ENCODE measurements around the gene NCBP2L. TPM values are rescaled to one million over a fixed set of nuclear protein-coding genes. Genes with fewer than 3 reads are reported as not detected.

Gene NCBP2L
- total RNA-seq, 2 donors from 2014 or later: not detected

DNA sequence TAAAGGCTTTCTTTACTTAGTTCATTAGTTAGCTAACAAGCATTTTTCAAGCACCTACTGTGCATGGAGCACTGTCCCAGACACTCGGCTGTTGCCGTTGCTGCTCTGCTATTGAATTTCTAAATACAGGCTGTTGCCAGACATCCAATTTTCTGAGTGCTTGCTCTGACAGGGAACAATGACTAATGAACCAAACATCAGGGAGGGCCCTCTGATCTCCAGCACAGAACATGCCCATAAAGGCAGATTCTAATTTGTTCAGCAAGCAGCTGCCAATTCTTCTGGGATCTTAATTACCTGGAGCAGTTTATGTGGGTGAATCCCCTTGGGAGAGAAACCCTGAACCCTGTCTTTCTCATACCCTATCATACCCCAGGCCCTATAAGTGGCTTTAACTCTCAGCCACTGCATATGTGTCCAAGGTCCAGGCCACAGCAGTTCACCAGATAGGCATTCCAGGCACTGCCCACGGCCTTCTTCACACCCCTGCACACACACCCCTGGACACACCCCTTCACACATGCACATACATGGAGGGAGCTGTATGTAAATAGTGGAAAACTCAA is 29.9 kb upstream of the NCBP2L start:
- no peak for DNase-seq (ENCODE audit: low spot score in 2 of 2)
- H3K27ac Mint-ChIP-seq: no peak overlapping the region
- ATAC-seq: no peak
- H3K36me3 Mint-ChIP-seq: no peaks in the 10 kb centered on the region
- no peaks in the 10 kb centered on the region for H3K9me3 Mint-ChIP-seq

DNA sequence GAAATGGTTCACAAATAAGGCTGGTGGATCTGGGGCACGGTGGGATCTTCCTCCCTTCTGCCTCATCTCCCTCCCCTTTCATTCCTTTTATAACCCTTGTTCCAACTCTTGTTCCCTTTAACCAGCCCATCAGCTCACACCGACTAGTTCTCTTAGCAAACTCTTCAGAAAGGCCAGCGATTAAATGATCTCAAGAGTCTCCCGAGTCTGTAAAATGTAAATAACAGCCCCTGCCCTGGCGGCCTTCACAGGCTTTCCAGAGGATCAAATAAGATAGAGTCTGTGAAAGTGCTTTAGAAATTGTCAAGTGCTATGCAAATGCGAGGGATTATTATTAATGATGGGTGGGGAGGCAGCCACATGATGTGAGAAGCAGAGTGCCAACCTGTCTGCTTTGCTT is 29.0 kb upstream of the NCBP2L start:
- Mint-ChIP-seq H3K27ac (no peak overlapping the region), H3K9me3 (no peaks in the 10 kb centered on the region), H3K36me3 (no peaks in the 10 kb centered on the region)
- ATAC-seq (no peak), DNase-seq (ENCODE audit: low spot score in 2 of 2) (no peak)

DNA sequence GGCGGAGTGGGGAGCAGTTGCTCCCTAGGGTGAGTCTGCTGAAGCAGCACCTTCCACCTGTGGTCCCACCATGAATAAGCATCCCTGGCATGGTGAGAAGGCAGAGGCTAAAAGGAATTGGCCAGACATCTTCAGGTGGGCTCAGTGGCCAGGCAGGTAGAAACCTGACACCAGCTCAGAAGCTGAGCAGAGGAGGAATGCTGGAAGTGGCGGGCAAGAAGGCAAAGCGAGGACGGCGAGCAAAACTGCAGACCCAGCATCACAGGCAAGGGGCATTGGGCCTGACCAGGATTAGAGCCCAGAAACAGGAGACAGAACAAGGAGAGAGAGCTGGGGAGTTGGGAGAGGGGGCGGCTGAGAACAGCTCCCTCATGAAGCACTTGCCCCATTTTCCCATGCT is 27.3 kb upstream of the NCBP2L start:
- ATAC-seq: no peak
- Mint-ChIP-seq H3K27ac (no peak overlapping the region), H3K9me3 (no peaks in the 10 kb centered on the region), H3K36me3 (no peaks in the 10 kb centered on the region)
- no peak for DNase-seq (ENCODE audit: low spot score in 2 of 2)

DNA sequence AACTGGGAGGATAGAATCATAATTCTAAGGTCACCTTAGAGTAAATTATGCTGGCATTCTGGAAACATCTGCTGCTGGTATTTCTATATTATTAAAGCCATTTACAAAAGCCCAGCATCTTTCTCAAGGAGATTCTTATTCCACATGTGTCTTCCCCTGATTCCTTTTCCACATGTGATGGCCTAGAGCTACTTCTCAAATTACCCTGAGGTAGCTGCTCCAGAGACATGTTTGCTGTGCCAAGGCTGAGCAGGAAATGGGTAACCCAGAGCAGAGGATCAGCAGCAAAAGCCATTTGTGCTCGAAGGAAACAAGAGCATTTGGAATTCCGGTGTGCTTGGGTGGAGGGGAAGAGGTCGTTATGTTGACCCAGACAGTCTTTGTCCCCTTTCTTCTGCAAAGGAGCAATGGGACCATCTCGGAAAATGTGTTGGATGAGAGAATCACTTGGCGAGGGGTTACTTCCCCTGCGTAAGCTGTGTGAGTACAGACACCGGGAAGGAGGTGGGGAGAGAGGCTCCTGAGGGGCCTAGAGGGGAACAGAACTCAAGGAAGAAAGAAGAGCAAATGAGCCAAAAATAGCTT is 26.6 kb upstream of the NCBP2L start:
- Mint-ChIP-seq H3K9me3 (no peaks in the 10 kb centered on the region), H3K27ac (no peak overlapping the region), H3K36me3 (no peaks in the 10 kb centered on the region)
- ATAC-seq (no peak), DNase-seq (ENCODE audit: low spot score in 2 of 2) (no peak)

DNA sequence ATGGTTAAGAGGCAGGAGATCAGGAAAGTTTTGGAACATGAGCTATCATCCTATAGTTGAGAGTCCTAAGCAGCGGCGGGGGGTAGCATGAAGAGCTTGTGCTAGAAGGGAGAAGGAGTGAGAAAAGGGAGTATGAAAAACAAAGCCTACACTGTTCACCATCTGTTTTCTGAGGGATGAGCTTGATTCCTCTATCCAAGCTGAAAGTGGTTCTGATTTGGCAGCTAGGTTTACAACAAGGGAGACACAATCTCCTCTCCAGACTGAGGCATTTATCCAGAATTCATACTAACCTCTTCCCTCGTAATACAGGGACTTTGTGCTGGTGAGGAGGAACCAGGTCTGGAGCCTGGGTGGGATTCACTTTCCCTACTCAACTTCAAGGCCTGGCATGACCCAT is 25.5 kb upstream of the NCBP2L start:
- no peaks in the 10 kb centered on the region for H3K9me3 Mint-ChIP-seq
- DNase-seq (ENCODE audit: low spot score in 2 of 2) (no peak), ATAC-seq (no peak)
- H3K36me3 Mint-ChIP-seq: no peaks in the 10 kb centered on the region
- no peak overlapping the region for H3K27ac Mint-ChIP-seq

DNA sequence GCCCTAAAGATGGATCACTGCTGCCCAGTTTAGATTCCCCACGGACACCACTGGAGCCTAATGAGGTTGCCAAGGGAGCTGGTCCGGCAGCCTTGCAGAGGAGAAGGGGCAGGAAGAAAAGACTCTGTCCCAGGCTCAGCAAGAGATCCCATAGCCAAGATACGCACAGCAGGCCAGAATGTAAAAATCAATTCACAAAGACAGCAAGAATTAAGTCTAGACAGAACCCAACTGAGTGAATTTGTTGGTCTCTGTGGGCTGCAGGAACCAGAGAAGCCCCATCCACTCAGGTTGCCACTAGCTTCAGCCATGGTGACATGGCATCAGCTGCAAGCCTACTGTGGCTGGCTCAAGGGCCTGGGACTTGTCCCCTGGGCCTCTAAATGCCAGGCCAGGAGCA is 24.8 kb upstream of the NCBP2L start:
- Mint-ChIP-seq H3K27ac (no peak overlapping the region), H3K36me3 (no peaks in the 10 kb centered on the region), H3K9me3 (no peaks in the 10 kb centered on the region)
- no peak for DNase-seq (ENCODE audit: low spot score in 2 of 2)
- ATAC-seq: no peak

DNA sequence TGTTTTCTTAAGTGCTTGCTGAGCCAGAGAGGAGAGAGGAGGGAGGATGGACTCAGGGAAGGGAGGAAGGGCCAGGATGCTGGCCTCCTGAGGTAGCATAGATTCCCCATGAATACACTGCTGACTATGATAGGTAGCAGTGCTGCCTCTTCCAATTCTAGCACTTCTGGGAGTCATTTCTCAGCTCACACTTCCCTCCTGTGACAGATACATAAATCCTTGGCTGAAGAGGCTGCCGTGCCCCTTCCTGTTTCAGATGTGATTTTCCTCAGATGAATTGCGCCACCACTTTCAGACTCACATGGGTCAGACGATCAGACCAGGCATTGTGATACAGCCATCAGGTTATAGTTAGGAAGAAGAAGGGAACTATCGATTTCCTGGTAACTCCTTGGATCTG is 24.3 kb upstream of the NCBP2L start:
- no peak for DNase-seq (ENCODE audit: low spot score in 2 of 2)

DNA sequence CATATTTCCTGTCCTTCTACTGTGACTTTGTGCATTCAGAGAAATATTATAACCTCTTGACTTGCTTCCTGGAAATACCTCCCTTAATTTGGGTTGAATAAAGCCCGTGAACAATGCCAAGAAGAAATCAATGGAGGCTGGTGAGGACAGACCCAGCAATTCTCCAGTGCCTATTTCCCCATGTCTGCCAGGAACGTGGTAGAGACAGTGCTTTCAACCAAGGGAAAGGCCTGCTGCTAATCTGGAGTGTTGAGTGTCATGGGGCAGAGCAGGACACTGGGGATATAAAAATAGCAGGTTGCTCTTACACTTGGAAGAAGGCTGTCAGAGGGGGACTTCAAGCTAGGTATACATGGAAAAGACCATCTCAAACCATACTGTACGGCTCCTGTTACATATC is 21.8 kb upstream of the NCBP2L start:
- Mint-ChIP-seq H3K36me3 (no peaks in the 10 kb centered on the region), H3K9me3 (no peaks in the 10 kb centered on the region), H3K27ac (no peak overlapping the region)
- ATAC-seq (no peak), DNase-seq (ENCODE audit: low spot score in 2 of 2) (no peak)

More for the DNA sequence above, 24.3 kb upstream of the NCBP2L start:
- no peak for ATAC-seq
- H3K9me3 Mint-ChIP-seq: no peaks in the 10 kb centered on the region
- H3K27ac Mint-ChIP-seq: no peak overlapping the region
- H3K36me3 Mint-ChIP-seq: no peaks in the 10 kb centered on the region

DNA sequence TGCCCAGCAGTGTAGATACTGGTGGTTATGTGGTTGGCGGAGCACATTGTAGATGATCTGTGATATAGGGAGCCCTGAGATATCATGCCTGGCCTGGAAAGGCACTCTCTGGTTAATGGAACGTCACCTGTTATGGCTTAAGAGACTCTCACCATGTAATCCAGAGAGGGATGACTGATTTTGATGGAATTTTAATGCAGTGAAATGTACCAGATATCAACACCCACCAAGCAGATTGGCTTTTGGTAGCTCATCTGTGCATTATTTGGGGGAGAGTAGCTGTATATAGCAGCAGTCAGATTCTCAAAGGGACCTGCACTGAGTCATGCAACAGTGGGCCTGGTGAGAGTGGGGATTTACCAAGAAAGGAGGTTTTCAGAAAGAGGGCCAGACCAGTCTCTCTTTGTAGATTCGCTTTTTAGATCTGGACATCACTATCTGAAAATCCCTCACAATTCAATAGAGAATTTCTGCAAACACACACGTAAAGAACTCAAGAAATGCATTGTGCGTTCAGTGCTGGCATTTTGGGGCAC is 19.2 kb upstream of the NCBP2L start:
- Mint-ChIP-seq H3K9me3 (no peaks in the 10 kb centered on the region), H3K36me3 (no peaks in the 10 kb centered on the region), H3K27ac (no peak overlapping the region)
- ATAC-seq (no peak), DNase-seq (ENCODE audit: low spot score in 2 of 2) (no peak)

DNA sequence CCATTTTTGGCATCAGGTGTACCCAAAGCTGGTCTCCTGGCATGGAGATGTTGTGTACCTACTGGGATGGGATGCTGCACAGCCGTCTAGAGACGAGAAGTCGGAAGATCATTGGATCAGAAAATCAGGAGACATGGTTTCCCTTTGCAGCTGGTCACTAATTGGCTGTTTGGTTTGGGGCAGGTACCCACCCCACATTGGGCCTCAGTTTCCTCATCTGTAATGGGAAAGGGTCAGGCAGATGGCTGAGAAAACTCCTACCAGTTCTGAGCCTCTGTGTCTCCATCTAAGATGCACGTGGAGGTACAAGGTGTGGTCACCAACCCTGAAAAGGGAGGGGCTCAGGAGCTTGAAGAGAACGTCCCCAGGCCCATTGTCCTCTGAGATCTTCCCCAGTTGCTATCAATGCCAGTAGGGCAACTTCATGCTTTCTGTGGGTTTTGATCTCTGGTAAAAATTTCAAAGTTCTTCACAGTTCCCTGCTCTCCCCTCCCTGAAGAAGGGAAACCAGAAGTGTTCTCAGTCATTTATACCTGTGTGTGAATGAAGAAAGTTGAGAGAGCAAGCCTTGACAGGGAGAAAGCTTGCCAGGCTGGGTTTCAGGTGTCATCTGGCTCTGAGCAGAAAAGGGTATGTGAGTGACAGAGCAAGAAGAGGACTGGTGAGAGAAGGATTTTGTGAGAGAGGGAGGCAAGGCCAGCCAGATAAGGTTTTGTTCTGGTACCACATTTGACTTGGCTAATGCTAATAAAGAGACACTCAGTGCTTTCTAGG is 17.0 kb upstream of the NCBP2L start:
- Mint-ChIP-seq H3K27ac (no peak overlapping the region), H3K9me3 (no peaks in the 10 kb centered on the region), H3K36me3 (no peaks in the 10 kb centered on the region)
- no peak for ATAC-seq
- DNase-seq (ENCODE audit: low spot score in 2 of 2): no peak

DNA sequence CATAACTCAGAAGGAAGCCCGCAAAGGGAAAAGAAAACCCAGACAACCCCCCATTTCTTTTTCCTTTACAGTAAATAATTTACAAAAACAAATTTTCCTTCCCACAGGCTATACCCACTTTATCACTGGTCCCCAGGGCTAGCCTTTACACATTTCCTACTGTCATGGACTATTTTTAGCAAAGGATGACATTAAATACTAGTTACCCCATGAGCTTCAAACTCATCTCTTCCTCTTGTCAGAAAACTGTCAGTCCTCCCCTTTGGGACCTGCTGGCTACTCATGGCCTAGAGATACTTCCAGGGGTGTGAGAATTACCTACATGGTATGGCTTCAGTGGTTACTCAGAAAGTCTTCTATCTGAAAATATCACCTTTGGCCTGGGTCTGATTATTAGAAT is 13.9 kb upstream of the NCBP2L start:
- DNase-seq (ENCODE audit: low spot score in 2 of 2) (no peak), ATAC-seq (no peak)
- Mint-ChIP-seq H3K36me3 (no peaks in the 10 kb centered on the region), H3K9me3 (no peaks in the 10 kb centered on the region), H3K27ac (no peak overlapping the region)

DNA sequence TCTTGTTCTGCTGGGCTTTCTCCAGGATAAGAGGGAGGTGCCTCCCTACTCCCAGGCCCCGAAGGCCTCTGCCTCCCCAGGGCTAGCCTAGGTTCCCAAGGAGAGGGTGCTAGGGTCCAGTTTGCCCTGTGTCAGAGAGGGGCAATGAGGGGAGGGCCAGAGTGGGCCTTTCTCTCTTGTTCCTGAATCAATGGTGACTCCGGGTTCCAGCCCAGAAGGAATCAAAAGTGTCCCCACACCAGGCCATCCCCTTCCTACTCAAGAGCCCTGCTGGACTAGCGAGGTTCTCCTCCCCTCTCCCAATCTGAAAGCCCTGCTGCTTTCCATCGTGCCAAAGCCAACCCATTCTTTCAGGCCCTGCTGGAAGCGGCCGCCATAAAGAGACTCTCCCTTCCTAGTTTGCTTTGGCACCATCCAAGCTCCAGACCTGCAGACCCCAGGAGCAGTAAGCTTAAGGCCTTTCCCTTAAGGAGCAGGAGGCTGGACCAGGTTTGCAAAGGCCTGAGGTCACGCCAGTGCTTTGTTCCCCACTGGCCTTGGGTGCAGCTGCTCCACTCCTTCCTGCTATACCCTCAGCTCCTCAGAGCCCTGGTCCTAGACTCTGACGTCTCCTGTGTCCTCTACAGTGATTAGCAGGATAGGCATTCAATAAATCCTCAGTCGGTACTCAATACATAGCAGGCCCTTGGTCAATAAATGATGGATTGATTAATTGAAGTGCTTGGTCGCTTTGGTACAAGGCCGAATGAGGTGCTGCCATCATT is 12.5 kb upstream of the NCBP2L start:
- ATAC-seq: no peak
- H3K9me3 Mint-ChIP-seq: no peaks in the 10 kb centered on the region
- H3K27ac Mint-ChIP-seq: no peak overlapping the region

DNA sequence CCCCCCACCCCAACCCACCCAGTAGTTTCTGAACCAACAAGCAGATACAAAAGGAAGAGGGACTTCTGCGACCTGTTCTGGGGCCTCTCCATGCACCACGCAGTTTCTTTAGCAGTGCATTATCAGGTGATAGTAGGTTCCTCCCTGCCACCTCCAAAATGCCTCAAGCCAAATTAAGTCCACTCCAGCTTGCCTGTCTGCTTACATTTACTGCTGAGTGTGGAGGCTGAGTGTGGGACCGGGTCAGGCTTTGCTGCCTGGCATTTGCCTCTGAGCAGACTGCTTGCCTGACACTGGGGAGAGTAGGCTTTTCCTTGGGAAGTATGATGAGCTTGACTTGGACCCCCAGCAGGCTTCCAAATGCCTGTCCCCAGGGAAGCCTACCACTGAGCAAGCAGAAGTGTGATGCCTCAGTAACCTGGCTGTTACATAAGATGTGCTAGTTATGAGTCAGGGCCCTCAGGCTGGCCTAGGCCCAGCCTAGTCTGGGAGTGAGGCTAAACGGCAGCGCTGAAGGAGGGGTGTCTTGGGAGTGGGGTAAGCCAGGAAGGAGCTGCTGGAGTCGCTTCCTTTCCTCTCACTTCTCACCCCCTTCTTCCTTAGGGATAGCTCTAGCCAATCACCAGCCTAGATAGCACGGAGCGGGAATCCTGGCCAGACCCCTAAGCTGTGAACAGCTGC is 10.9 kb upstream of the NCBP2L start:
- no peaks in the 10 kb centered on the region for H3K9me3 Mint-ChIP-seq
- no peak overlapping the region for H3K27ac Mint-ChIP-seq
- H3K36me3 Mint-ChIP-seq: no peaks in the 10 kb centered on the region
- no peak for ATAC-seq
- no peak for DNase-seq (ENCODE audit: low spot score in 2 of 2)

More for the DNA sequence above, 12.5 kb upstream of the NCBP2L start:
- no peak for DNase-seq (ENCODE audit: low spot score in 2 of 2)
- no peaks in the 10 kb centered on the region for H3K36me3 Mint-ChIP-seq

DNA sequence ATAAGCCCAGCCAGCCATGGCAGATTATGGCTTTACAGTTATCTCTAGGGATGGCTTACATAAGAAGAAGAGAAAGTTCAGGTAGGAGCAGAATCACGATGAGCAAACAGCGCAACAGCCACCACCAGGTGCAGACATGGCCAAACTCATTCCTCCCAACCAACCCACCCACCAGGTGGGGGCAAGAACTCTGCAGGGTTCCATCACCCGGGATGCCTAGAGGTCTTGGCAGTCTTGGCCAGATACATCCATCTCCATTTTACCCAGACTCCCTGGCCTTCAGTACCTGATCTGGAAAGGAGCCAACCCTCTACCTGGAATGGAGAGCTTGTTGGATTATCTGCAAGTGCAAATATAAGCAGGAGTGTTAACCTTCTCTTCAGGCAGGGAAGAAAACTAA is 9.5 kb upstream of the NCBP2L start:
- H3K36me3 Mint-ChIP-seq: no peaks in the 10 kb centered on the region
- DNase-seq (ENCODE audit: low spot score in 2 of 2): no peak
- ATAC-seq: no peak
- H3K9me3 Mint-ChIP-seq: no peaks in the 10 kb centered on the region
- H3K27ac Mint-ChIP-seq: no peak overlapping the region

DNA sequence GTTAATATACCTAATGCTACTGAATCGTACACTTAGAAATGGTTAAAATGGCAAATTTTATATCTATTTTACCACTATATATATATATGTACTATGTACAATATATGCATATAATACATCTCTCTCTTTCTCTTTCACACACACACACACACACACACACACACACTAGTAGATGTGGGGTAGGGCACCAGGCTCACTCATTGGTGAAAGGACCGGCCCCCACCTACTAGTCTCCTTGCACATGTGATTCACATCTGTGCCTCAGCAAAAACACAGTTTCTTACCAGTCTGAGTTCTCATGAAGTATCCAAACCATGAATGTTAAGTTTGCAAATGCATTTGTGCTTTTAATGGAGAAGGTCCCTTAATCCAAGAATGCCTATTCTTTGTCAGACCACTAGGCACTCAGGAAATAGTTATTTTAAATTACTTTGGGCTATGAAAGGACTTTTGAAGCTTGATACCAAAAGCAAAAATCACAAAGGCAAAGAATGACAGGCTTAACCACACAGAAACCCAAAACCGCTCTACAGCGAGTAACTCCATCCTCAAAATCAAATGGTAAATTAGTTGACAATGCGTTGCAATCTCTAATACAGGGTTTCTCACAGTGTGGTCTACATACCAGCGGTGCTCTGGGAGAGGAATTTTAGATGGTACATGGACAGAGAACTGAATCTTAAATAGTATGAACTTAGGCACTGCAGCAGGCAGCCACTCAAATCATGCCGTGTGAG is 7.8 kb upstream of the NCBP2L start:
- no peak for DNase-seq (ENCODE audit: low spot score in 2 of 2)
- Mint-ChIP-seq H3K36me3 (no peaks in the 10 kb centered on the region), H3K27ac (no peak overlapping the region), H3K9me3 (no peaks in the 10 kb centered on the region)
- ATAC-seq: no peak

DNA sequence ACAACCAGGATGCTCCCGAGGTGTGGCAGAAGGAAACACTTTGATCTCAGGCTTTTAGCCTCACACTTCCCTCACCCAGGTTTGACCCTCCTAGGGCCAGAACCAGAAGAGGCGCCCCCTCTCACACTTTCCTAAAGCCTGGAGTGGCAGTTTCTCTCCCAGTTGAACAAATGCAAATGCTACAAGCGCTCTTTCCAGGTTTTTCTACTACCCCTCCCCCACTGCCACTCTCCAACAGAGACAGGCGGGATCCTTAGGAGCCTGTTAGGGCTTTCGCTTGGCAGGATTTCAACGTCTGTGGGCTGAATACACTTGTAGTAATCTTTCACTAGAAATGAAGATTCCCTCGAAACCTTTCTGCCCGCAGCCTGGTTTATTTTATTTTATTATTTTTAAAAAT is 4.3 kb upstream of the NCBP2L start:
- Mint-ChIP-seq H3K36me3 (no peaks in the 10 kb centered on the region), H3K9me3 (no peaks in the 10 kb centered on the region), H3K27ac (no peak overlapping the region)
- ATAC-seq: no peak
- DNase-seq (ENCODE audit: low spot score in 2 of 2): no peak

Measured in activated naive CD4-positive, alpha-beta T cell treated with anti-CD3 and anti-CD28 coated beads, Interleukin-2, amount 50 U/mL, for 72 hours (primary cell).